HFF-Myc (cell line): ENCODE results near the gene TNFAIP3.

Experiments
- DNase-seq: peaks from one replicate; pipeline ENCODE4 v3.0.0-alpha.2; 2011; ENCODE audit warnings: low read depth; ENCODE audit errors: extremely low read depth
- H3K4me3 ChIP-seq: replicated peaks from 2 replicates; pipeline ENCODE4 v1.5.1; 2011; ENCODE audit warnings: low read depth, mild to moderate bottlenecking, control low read depth, low read length
- CTCF ChIP-seq: IDR thresholded peaks from 2 replicates; pipeline ENCODE4 v1.5.1; 2012; ENCODE audit warnings: mild to moderate bottlenecking, low read depth, low read length, control low read depth; ENCODE audit errors: missing control alignments

Gene TNFAIP3

GRCh38 chr6:137927777-137928218 lies 60.7 kb downstream of the TNFAIP3 start:
- DNase-seq = no peak
- no peak for TF ChIP-seq CTCF
- no peak overlapping the region for H3K4me3 ChIP-seq

- H3K4me3 ChIP-seq = no peak overlapping the region
- DNase-seq = no peak
- no peak for TF ChIP-seq CTCF
These were observed 61.2 kb downstream of the TNFAIP3 start for GRCh38 chr6:137928286-137928685.

GRCh38 chr6:137931849-137932465 lies 64.9 kb downstream of the TNFAIP3 start:
- no peak overlapping the region for H3K4me3 ChIP-seq
- DNase-seq = no peak
- TF ChIP-seq CTCF = no peak
